Spleen (tissue), 7 donors: Measurements from ENCODE around the gene SPRR2B.

Source experiments
- POLR2A ChIP-seq, 3 donors: fragments of 450-650 bp; IDR thresholded peaks; one replicate each; pipeline ENCODE4 v1.5.1; 2017; ENCODE audit warnings: antibody characterized with exemption in 3 of 3, mild to moderate bottlenecking in 1 of 3
- POLR2AphosphoS5 ChIP-seq, 3 donors: sonication (generic); formaldehyde crosslinking; IDR thresholded peaks; one replicate each; pipeline ENCODE4 v1.5.1; 2017; ENCODE audit warnings: antibody characterized with exemption in 3 of 3
- TF ChIP-seq, protein P1 (sequence below), 11 experiments: fragments of 200-600 bp in 7 of 11; fragments of 450-650 bp in 4 of 11; sonication (generic) in 4 of 11; IDR thresholded peaks in 8 of 11; conservative IDR thresholded peaks in 3 of 11; 1 replicate in 7 of 11; 2 replicates in 4 of 11; pipeline versions ENCODE4 v1.4.0 to v1.8.0; 2016 to 2021; ENCODE audit warnings: antibody characterized with exemption in 11 of 11, inconsistent platforms in 4 of 11, mild to moderate bottlenecking in 1 of 11
- donor health status: DM: no; HTN: no; CAD: no; lungs with moderate emphysema.
- donor health status: DM: no; HTN: no; CAD: no.
- donor health status: DM: no; HTN: no; CAD: no.

DNA sequence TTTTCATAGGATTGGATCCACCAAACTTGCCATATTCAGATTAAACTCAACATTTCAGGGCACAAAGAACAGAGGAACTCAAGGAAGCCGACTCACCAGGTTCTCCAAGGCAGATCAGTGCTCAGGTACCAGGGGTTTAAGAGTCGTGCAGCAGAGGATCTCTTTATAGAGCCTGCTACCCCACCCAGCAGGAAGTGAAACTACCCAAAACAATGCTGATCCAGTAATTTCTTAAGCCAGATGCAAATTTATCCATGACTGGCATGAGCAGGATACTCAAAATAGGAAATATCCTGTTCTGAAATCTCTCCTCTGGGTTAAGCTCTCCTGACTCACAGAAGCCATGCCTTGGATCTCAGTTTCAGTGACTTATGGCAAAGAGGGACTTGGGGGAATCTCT is 14.0 kb downstream of the SPRR2B start, which contains the start of gene SPRR2A:
- TF ChIP-seq, protein P1, sequence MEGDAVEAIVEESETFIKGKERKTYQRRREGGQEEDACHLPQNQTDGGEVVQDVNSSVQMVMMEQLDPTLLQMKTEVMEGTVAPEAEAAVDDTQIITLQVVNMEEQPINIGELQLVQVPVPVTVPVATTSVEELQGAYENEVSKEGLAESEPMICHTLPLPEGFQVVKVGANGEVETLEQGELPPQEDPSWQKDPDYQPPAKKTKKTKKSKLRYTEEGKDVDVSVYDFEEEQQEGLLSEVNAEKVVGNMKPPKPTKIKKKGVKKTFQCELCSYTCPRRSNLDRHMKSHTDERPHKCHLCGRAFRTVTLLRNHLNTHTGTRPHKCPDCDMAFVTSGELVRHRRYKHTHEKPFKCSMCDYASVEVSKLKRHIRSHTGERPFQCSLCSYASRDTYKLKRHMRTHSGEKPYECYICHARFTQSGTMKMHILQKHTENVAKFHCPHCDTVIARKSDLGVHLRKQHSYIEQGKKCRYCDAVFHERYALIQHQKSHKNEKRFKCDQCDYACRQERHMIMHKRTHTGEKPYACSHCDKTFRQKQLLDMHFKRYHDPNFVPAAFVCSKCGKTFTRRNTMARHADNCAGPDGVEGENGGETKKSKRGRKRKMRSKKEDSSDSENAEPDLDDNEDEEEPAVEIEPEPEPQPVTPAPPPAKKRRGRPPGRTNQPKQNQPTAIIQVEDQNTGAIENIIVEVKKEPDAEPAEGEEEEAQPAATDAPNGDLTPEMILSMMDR (IDR thresholded peaks at IDR 0.05 in 8 of 11, conservative IDR thresholded peaks at IDR 0.05 in 3 of 11): no peak
- TF ChIP-seq POLR2A (IDR thresholded peaks at IDR 0.05): no peak
- no peak for TF ChIP-seq POLR2AphosphoS5 (IDR thresholded peaks at IDR 0.05)
